GM23248 (cell line): ENCODE results near the gene ACTG1.

Experiments
- EZH2 ChIP-seq: fragments of 200-600 bp; sonication (generic); IDR thresholded peaks from 2 replicates; pipeline ENCODE4 v1.6.1; 2018; ENCODE audit warnings: antibody characterized with exemption, mild to moderate bottlenecking; ENCODE audit not compliant: insufficient read depth, poor library complexity, severe bottlenecking
- EZH2phosphoT487 ChIP-seq: fragments of 200-600 bp; sonication (generic); IDR thresholded peaks from 2 replicates; pipeline ENCODE4 v1.6.1; 2018; ENCODE audit warnings: antibody characterized with exemption, moderate library complexity, mild to moderate bottlenecking, low read depth; ENCODE audit not compliant: insufficient read depth

DNA sequence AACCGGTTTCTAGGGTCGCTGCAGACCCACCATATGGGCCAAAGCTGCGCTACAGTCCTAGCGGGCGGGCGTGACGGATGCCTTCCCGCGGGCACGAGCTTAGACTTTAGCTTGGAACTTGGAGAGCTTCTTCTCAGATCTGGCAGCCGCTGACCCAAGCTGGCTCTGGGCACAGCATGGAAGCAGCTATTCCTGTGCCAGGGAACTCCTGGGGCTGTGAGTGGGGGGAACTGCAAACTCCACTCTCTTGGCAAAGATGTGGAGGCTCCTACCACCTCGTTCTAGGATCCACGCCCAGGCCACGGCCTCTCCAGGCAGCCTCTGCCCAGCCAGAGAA lies 30.7 kb upstream of the ACTG1 start:
- no peak for TF ChIP-seq EZH2
- no peak for TF ChIP-seq EZH2phosphoT487
